Stimulated activated CD4-positive, alpha-beta T cell treated with anti-CD3 and anti-CD28 coated beads, Interleukin-2, amount 100 ng/mL, for 4 hours (primary cell): ENCODE measurements around the gene NCEH1.
"Not testable (repeated sequence)": the region's sequence is repeated elsewhere in the genome, so short reads cannot be mapped to it uniquely, and the experiment has no call there.

Experiments used
- DNase-seq: peaks from one replicate; pipeline ENCODE4 v3.0.0-alpha.2; 2020; ENCODE audit warnings: low read depth

The NCEH1 gene

DNA sequence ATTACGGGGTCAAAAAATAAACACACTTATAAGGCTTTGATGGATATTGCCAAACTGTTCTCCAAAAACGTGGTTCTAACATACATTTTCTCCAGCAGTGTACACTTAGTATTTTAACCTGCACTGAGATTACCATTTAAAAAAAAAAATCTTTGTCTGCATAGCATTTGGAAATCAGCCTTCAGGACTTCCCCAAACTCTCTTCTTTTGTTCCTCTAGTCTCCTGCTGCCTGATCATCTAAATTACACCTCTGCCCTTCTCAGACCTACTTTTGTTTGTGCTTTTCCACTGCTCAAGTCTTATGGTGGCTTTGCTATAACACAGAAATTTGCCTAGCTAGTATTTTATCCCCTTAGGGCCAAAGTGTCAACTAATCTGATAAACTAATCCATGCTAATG, 3.8 kb downstream of the NCEH1 start:
- DNase-seq: no peak

DNA sequence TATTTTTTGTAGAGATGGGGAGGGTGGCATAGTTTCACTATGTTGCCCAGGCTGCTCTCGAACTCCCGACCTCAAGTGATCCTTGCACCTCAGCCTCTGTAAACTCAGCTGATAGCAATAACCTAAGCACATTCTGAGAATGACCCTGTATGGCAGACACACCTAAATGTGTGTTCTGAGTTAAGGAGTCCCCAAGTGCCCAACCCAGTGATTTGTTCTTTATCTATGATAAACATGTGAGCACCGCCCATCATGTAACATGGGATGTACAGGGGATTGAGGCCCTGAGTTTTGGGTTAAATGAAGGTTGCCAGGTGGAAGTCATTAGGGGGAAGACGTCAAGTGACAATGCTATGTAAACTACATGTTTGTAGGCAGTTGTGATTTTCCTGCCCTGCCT, 5.7 kb downstream of the NCEH1 start:
- no peak for DNase-seq

DNA sequence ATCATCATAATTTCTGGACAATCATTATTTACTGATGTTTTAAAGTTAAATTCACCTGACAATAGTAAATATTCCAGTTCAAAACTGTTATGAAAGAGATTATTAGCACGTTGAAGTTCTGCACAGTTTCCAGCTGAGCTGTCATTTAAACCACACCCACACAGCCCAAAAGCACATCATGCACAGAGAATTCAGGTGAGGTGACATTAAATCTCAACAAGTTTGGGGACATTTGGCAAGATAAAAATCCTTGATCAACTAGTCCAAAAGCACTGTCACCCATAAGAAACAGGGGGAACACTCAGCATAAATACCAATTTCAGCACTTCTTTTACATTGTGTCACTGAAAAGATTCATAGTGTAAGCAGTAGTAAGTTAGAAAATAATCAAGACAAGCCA, 6.9 kb downstream of the NCEH1 start:
- DNase-seq: no peak

DNA sequence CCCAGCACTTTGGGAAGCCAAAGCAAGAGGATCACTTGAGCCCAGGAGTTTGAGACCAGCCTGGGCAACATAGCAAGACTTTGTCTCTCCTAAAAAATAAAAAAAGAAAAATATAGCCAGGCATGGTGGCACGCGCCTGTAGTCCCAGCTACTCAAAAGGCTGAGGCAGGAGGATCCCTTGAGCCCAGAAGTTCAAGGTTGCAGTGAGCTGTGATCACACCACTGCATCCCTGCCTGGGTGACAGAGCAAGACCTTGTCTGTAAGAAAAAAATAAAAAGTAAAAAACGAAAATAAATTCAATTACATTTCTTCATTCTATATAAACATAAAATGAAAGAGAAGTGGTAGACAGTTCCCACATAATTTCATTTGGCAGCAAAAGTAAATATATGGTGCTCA, 8.1 kb downstream of the NCEH1 start:
- not testable (repeated sequence) for DNase-seq

DNA sequence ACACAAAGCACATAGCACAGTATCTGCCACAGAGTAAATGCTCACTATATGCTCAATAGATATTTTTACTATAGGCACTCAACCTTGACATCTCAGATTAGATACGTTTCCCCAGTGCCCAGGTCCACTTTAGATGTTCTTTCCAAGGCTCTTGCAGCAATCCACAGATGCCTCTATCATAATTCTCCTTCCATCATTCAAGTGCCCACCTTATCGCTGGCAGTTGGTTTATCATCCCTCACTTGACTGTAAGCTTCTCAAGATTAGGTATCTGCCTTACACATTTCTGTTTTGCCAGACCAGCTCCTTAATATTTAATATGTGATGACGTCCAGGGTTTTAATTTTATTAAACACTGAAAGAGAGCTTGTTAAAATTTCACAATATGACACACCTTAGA, 8.6 kb downstream of the NCEH1 start:
- DNase-seq: no peak

DNA sequence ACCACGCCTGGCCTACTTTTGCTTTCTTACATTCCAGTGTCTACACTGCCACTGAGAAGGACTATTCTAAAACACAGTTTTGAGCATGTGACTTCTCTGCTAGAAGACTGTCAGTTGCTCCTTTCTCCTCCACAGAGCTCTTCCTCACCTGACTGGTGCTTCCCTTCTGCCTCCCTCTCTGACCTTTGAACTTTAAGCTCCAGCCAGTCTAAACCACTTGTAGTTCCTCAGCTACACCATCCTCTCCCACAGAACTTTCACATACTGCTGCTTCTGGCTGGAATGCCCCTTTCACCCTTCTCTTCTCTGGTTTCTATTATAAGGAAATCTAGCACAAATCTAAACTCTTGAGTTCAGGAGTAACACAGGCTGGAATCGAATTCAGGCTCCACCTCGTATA, 9.1 kb downstream of the NCEH1 start:
- DNase-seq: no peak

DNA sequence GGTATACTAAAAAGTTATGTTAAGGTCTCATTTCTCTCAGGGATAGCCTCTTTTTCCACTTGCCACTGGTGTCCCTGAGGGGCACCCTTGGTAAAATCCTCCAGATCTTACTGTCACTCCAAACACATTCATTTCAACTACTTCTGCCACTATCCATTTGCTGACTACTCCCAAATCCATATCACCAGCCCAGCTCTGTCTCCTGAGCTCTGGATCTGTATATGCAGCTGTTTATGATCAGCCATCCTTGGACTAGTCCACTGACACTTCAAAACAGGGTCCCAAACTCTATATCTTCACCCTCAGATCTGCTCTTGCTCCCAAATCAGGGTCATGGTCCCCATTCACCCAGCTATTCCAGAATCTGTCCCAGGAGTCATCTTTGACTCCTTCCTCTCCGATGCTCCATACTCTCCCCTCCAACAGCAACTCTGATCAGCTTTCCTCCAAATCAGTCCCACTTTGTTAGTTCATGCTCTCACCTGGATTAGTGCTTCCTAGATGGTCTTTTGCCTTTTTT, 9.9 kb downstream of the NCEH1 start:
- no peak for DNase-seq

DNA sequence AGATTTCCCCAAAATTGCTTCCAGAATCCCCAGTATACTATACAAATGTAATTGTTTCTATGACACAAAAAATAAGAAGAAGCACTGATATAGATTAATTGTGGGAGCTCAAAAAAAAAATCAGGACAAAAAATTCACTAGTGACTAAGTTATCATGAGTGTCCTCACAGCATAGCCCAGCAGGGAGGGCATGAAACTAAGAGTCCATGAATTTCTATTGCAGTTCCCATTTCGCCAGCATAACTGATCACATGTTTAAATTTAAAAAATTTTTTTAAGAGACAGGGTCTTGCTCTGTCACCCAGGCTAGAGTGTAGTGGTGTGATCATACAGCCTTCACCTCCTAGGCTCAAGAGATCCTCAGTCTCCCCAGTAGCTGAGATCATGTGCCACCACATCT, 10.6 kb downstream of the NCEH1 start:
- no peak for DNase-seq

DNA sequence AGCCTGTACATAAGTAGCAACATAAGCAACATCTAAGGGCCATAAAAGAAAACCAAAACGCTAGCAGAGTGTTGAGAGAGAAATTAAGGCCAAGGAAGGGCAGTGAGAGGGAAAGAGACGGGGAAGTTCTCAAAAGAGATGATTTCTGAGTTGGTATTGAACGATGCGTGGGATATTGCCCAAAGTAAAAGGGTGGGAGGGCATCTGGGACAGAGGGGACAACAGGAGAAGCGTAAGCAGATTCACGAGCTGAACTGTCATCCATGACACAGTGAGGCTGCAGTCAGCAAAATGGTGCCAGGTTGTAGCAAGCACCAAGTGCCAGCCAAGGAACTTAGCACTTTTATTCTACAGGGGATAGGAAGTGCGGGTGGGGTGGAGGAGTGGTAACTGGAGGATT, 11.8 kb downstream of the NCEH1 start:
- no peak for DNase-seq

DNA sequence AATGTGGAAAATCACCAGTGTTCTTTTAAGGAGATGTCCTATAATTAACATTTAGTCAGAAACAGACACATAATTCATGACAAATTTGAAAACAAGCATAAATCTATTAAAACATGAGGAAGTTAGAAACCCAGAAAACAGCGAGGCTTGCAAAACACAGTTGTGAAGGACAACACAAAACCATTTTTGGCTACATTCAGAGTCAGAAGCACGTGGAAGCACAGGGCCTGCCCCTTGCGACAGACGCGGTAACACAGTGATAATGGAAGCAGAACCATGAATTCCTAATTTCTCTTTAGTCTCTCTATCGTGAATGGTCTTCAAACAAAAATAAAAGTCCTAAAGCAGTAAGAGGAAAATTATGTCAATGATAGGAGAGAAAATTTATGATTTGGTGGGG, 12.2 kb downstream of the NCEH1 start:
- DNase-seq: no peak

DNA sequence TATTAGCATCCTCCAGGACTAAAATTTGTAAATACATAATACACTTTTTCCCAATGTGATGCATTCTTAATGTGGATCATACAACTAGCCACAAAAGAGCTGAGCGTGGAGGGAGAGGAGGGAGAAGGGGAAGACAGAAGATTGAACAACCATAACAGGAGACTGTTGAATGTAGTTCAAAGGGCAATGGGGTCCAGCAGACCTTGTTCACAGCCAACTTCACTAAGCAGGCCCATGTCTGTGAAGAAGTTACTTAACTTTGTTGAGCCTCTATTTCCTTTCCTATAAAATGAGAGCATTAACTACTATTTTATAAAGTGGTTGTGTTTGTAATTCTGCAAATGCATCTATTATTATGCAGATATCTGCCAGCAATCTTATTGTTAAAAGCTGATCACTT, 13.3 kb downstream of the NCEH1 start:
- no peak for DNase-seq

DNA sequence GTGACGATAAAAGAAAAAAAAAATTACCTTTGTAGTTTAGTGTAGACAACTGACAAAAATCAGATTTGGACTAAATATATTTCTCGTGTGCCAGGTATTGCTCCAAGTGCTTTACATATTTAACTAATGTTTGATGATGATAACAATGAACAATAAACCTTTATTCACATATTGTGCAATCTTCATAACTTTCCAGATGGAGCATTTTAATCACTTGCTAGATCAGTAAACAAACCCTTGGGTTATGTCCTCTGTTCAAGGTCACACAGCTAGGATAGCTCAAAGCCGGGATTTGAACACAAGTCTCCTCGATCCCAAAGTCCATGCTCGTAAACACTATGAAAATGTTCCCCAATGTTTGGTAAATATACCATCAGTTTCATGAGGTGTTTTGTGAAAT, 14.5 kb downstream of the NCEH1 start:
- no peak for DNase-seq

DNA sequence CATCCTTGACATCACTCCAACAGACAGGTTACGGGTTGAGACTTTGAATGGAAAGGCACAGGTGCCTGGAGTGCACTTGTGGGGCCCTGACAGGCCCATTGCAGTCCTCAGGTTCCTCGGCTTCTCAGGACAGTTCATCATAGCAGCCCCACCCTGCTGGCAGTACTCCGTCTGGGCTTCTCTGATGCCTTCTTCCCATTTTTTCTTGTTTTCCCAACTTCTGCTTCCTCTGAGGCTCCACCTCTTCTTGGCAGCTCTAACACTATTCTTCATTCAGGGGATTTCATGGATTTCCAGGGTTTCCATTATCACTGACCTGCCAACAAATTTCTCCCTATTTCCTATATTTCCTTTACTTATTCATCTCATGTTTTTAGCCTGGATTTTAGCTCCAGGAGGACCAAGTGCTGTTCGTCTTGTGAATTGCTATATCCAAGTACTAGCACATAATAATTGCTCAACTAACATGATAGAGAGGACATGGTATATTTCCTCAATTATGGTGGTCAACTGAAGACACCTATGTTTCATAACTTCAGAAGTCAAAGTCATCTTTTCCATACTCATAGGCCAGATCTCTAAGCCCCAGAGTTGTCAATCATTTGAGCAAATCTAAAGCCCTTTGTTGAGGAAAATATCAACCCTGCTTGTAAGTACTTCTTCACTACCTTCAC, 16.2 kb downstream of the NCEH1 start:
- no peak for DNase-seq

DNA sequence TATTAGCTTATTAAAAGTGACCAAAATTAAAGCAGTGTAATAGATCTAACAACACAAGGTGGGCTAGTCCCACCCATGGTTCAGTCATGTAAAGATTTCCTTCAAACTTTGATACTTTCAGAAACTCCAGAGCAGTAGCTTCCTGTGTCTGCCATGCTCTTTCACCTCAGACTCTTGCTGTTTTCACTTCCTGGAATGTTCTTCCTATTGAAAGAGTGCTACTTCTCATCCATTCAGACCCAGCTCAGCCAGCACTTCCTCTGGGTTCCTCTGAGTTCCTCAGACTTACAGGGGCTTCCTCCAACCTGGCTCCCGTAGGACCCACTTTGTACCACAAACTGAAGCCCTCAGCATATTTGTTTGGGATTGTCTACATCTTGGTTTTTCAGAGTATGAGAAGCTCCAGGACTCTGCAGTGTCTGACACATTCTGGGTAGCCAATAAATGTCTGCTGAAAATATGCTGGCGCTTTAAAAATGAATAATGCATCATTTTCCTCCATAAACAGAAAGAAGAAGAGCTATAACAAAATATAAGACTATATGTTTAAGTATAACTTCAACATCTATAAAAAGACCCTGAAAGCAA, 18.0 kb downstream of the NCEH1 start:
- DNase-seq: no peak

DNA sequence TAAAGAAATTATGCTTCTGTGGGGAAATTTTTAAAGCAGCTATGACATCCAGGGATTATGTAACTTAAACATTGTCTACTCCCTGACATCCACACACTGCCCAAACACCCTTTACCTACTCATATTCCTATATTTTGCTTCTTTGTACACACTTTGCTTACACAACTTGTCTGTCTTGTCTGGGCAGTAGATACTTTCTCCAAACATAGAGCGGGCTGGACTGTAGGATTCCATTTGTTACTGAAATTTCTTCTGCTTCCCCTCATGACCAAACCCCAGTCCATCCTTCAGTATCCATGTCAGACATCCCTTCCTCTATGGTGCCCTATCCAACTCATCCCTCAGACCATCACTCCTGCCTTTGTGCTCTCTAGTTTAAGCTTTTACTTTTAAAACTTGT, 19.9 kb downstream of the NCEH1 start:
- no peak for DNase-seq

DNA sequence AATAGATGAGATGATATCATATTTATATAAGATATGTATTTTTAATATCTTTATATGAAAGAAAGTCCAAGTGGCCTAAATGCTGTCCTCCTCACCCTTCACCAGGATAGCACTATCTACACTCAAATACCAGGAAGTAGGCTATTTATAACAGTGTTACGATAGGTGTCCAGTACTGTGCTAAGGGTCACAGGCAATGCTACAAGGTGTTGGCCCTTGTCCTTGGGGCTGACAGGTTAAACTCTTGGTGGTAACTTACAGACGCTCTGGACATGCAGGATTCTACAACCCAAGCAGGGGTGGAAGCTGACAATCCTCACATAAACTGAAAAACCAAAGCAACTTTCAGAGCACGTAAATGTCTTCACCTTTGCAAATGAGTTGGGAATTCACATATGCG, 22.3 kb downstream of the NCEH1 start:
- no peak for DNase-seq

DNA sequence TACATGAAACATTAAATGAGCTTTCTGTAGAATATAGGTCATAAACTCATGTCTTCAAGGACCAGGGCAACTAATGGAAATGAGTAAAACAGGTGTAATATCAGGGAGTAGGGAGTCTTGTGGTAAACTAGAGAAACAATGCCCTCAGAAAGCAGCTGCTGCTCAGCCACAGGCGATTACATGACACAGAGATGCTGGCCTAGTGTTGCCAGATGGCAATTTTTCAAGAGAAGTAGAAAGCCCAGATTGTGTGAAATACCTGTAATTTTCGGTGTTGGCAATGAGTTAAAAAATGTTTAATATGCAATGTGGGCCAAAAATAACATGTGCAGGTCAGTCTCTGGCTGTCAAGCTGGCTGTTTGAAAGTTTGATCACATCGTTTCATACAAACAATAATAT, 23.4 kb downstream of the NCEH1 start:
- DNase-seq: no peak

DNA sequence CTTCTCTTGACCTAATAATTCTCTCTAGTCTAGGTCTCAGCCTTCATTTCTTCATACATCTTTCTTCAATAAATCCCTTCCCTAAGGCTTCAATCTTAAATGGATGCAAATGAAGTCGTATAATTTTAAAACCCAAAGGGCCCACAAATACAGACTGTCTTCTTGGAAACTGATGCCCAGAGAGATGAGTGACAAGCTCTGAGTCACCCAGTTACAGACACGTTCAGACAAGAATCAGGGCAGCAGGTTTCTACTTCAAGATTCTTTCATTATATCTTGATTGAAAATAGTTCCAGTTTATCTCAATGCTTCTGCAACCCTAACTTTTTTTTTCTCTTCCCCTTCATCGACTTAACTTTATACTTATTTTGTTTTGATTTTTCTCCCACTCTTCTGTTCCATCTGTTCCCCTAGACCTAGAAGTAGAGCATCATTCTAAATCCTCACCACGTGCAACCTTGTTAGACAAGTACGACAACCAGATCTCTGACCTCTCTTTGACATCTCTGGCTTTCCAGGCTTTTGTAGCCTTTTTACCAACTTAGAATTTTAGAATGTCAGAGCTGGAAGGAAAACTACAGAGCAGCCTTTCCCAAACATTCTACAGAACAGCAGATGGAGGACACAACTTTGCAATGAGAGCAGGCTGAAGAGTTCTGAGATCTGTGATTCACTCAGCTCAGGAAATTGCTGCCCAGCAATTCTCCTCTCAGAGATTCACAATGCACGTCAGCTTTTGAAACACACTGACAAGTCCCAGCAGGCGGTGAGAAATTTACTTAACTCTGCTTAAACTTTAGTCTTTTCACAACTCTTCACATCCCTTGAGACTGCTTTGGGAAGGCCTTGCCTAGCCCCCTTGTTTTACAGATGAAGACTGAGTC, 25.3 kb downstream of the NCEH1 start:
- DNase-seq: no peak

DNA sequence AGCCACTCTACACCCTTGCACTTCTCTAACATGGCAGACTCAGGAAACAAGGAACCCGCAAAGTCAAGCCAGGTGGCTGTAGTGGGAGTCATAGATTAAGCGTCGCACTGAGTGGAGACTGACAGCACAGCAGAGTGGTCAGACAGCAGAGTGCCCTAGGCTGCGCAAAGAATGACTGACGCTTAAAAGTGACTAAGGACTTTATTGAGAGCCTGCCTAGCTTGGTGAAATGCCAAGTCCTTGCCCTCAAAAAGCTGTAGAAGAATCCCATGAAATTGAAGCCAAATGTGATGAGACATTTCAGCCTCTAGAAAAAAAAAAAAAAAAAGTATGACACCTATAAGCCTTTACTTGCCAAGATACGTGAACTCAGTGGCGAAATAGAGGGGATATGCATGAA, 30.2 kb downstream of the NCEH1 start:
- DNase-seq: no peak

DNA sequence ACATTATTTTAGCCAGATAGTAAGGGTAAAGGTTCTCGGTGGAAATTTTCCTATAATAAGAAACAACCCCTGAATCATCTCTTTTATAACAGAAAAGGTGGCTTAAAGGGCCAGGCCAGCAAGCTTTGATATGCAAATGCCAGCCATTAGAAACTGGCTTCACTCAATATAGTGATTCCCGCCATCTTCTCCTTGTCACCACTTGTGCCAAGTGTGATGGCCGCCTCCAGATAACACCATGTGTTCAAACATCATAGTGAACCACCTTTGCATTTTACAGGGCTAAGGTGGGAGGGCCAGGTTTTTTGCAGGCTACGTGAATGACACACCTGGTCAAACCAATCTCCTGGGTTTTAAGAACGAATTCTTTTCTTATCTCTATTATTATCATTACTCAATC, 31.3 kb downstream of the NCEH1 start:
- no peak for DNase-seq

DNA sequence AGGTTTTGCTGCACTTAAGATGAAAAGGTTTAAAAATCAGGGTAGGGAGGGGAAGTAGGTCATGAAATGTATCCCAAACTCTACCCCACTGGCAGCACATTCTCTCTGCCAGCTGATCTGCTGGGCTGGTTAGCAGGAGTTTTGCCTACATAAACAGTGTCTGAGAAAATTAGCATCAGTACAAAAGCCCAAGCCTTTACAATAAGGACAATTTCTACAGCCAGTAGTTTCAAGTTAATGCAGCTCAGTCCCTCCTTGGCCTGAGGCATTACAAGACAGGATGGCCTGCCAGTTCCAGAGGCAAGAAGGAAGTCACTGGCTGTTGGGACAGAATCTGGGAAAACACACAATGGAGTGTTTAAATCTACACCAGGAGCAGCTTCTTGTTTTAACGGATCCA, 32.8 kb downstream of the NCEH1 start:
- DNase-seq: no peak

DNA sequence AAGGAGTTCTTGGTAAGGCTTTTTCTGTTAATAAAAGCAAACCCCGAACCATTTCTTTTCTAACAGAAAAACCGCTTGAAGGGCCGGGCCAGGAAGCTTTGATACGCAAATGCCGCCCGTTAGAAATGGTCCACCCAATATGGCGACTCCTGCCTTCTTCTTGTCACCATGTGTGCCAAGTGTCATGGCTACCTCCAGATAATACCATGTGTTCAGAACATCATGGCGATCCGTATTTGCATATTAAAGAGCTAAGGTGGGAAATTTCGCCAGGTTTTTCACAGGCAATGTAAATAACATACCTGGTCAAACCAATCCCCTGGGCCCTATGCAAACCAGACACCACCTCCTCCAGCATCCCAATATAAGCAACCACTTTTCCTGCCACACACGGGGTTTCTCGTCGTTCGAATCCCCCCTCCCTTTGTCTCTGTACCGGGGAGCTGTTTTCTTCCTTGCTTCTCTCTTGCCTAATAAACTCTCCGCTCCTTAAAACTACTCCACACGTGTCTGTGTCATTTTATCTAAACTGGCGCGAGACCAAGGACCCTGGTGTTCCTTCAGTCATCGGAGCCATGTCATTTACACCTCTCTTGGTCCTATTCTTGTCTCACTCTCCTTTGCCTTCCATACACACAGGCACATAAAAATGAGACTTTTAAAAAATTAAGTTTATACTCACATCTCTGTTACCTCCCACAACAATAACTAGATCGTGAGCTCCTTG, 34.5 kb downstream of the NCEH1 start:
- no peak for DNase-seq
